HG02798 (cell line): ENCODE results near the gene SBF2.
"Not testable (repeated sequence)": the region's sequence is repeated elsewhere in the genome, so short reads cannot be mapped to it uniquely, and the experiment has no call there.

Source experiments
- ATAC-seq: cut with Tn5 transposase; IDR thresholded peaks from one replicate; pipeline ENCODE4 v1.9.1; 2021; ENCODE audit warnings: mild to moderate bottlenecking; ENCODE audit not compliant: unreplicated experiment, poor library complexity

Gene SBF2

DNA sequence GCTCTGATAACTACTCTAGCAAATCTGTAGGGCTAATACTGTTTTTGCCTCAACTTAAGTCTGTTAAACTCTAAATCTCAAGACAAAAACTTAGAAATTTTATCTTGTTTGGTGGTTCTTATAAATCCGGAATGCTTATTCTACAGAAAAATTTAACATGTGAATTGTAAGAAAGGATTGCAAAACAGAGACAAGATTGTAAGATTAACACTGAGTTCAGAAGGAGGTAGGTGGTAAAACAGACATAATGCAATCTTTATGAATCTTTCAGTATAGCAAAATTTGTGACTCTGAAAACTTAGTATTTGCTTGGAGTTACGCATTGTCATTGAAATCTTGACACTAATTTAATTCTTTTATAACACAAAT is 263.9 kb downstream of the SBF2 start:
- ATAC-seq = no peak

DNA sequence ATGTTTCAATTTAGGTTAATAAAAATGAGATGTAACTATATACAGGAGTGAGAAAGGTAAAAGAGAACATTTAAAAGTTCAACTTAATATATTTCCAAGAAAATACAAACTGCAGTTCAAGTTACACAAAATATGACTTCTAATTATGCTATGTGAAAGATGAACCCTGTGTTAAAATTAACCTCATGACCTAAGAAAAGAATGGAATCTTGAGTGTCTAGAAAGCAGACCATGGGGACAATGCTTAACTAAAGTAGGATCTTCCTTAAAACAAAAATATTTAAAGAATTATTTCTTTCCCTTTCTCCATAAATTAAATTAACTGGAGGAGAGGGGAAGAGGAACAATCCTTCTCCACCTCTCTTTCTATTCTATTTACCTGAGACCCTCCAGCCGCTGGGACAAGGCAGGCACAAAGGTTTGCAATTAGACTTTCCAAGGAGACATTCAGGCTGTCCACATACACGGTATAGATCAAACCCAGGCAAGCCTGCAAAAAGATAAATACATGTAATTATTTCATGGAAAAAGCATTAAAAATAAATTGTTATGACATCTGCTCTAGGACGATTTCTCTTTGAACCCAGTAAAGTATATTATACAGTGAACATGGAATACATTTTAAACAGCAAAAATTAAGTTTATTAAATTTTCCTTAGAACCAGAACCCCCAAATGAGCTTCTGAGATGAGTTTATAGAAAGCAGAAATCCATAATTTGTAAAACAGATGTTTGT is 264.5 kb downstream of the SBF2 start:
- no peak for ATAC-seq

DNA sequence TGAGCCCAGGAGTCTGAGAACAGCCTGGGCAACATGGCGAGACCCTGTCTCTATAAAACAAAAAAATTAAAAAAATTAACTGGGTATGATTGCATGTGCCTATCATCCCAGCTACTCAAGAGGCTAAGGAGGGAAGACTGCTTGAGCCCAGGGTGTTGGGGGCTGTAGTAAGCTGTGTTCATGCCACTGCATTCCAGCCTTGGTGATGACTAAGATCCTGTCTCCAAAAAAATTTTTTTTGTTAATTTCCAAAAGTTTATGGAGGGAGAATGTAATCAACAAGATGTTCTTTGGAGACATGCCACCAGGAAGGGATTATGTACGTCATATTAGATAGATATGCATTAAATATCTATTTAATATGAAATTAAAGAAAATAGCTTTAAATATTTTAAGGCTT is 267.5 kb downstream of the SBF2 start:
- no peak for ATAC-seq

DNA sequence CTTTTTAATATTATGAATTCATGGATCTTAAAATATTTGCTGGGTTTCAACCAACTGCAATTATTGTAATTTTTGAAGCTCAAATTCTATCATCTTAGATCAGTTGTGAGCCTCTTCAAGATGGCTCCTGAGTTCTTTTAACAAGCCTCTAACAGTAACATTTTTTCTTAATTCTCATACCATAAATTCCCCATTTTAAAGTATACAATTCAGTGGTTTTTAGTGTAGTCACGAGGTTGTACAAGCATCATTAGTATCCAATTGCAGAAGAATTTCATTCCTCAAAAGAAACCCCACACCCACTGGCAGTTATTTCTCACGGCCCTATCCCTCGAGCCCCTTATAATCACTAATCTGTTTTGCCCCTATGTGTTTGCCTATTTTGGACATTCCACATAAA is 270.8 kb downstream of the SBF2 start:
- ATAC-seq = no peak

- ATAC-seq = no peak
Measured at GRCh38 chr11:10022764-10023163, 271.3 kb downstream of the SBF2 start.

- no peak for ATAC-seq
Measured at GRCh38 chr11:10021563-10021962, 272.5 kb downstream of the SBF2 start.

DNA sequence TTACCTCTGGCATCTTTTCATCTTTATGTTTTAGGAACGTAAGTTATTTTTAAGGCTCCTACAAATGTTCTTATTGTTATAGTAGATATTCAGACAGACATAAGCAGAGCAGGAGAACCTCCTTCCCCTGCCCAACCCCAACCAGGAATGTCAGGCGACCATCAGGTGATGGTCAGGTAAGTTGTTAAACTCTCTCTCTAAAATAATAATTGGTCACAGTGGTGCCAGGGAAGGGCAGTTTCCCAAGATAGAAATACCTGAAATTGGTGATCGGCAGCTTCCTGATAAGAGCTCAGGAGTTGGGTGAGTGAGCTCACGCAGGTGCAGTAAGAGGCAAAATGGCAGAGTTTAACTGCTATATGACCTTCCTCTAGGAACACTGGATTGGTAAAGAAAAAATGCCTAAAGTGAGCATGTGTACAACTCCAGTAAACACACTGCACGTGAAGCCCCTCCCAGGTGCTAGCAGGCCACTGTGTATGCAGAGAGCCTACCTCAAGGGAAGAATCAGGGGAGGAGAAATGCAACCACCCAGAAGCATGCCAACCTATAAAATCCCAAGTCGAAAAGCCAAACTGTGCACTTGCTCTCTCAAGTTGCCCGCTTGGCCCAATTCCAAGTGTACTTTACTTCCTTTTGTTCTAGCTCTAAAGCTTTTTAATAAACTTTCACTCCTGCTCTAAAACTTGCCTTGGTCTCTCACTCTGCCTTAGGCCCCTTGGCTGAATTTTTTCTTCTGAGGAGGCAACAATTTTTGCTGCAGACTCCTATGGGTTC is 273.9 kb downstream of the SBF2 start:
- no peak for ATAC-seq

GRCh38 chr11:10017911-10018310 is 276.1 kb downstream of the SBF2 start:
- ATAC-seq = no peak

- no peak for ATAC-seq
Measured at GRCh38 chr11:10017050-10017449, 277.0 kb downstream of the SBF2 start.

- ATAC-seq = no peak
Measured at GRCh38 chr11:10012068-10012467, 282.0 kb downstream of the SBF2 start.

GRCh38 chr11:10005955-10006525 is 288.0 kb downstream of the SBF2 start:
- no peak for ATAC-seq

- ATAC-seq = no peak
Measured at GRCh38 chr11:10004526-10005113, 289.4 kb downstream of the SBF2 start.

DNA sequence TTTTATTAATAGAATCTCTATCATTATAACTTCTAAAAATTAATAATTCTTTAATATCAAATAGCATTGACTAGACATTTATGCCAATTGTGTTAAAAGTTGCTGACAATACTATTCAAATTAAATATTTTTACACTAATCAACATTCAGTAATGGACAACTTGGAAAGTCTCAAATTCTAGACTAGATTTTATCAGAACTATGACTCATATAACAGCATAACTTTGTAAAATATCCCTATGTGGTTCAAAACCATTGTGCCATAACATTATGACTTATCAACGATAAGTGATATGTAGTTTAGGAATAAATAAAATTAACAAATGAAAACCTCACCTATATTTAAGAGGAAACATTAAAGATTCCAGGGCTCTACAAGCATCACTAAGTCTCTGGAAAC is 291.8 kb downstream of the SBF2 start:
- no peak for ATAC-seq

GRCh38 chr11:9992306-9992705 is 301.7 kb downstream of the SBF2 start:
- no peak for ATAC-seq

DNA sequence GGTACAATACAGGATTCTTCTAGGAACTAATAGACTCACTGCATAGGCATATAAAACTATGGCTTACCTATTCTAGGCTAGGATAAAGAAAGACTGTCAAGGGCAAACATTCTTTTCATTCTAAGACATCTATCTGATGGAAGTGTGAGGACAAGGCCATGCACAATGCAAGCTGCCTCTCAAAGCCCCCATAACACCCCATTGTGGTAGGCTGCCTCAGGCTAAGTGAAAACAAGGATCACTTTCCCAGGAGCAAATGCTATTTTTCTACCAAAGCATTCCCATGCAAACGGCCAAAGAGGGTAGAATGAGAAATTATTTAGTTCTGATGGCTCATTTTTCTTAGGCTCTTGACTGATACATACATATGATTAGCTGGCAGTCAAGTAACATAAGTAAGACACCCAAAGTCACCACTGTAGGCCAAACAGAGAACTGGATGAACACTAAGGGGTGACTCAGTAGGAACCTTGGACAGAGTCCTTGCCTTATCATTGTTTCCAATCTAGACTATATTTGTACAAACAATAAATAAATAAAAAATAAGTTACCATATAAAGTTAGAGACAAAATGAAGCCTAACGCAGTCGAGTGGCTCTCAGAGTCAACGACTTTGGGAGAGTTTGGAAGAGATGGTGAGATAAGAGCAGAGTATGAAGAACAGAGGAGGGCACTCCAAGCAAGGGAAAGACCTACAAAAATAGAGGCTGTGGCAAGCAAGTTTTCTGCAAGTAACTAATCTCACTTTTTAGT is 303.6 kb downstream of the SBF2 start:
- ATAC-seq = no peak

DNA sequence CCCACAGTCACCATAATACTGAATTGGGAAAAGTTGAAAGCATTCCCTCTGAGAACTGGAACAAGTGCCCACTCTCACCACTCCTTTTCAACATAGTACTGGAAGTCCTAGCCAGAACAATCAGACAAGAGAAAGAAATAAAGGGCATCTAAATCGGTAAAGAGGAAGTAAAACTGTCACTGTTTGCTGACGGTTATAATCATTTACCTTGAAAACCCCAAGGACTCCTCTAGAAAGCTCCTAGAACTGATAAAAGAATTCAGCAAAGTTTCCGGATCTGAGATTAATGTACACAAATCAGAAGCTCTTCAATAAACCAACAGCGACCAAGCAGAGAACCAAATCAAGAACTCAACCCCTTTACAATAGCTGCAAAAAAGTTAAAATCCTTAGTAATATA is 306.7 kb downstream of the SBF2 start:
- ATAC-seq = not testable (repeated sequence)

DNA sequence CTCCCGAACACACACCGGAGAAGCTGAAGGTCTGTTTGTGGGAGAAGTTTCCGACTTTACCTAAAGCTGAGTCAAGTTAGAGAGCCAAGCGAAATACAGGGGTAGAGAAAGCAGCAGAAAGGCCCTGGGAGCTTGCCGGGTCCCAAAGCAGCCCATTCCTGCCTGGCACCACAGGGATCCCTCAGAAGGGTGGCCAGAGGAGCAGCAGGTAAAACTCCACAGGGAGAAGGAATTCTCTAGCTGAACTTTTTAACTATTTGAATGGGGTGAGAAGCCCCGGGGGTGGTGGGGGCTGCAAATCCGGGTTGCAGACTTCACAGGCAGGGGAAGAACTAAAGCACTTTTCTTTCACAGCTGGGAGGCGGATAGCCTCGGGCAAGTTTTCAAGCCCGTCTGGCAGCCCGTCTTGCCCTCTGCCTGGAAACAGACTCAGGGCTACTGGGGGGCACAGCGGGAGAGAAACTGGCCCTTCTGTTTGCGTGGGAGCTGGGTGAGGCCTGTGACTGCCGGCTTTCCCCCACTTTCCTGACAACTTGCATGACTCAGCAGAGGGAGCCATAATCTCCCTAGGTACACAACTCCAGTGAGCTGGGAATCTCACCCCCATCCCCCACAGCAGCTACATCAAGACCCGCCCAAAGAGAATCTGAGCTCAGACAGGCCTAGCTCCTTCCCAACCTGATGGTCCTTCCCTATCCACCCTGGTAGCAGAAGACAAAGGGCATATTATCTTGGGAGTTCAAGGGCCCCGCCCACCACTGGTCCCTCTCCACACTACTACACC is 311.0 kb downstream of the SBF2 start:
- no peak for ATAC-seq

GRCh38 chr11:9982127-9982795 is 311.8 kb downstream of the SBF2 start:
- no peak for ATAC-seq

GRCh38 chr11:9980931-9981330 is 313.1 kb downstream of the SBF2 start:
- ATAC-seq = no peak
